ENCODE results near the gene NPC2. TPM values are rescaled to one million over a fixed set of nuclear protein-coding genes. Genes with fewer than 3 reads are reported as not detected.
"Not testable (repeated sequence)": the region's sequence is repeated elsewhere in the genome, so short reads cannot be mapped to it uniquely, and the experiment has no call there.

The NPC2 gene
- total RNA-seq, 4 donors from 2014 or later = 174 to 331 (median 251) TPM

DNA sequence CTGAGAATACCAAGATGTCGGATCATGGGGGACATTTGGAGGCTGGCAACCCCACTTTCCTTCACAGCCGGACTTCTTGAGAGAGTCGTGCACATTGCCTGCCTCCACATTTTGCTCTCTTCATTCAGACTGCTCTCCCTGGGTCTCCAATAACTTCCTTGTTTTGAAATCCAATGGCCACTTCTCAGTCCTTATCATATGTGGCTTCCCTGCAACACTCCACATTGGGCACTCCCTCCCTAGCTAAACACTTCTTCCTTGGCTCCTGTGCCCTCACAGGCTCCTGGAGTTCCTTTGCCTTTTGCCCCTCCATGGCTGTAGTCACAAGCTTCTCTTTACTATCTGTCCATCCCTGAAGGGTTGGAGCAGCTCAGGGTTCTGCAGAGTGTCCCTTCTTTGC lies 30.1 kb downstream of the NPC2 start:
- Histone ChIP-seq H3K27me3 (no peaks in the 10 kb centered on the region), H3K4me1 (peaks cover 0 to 11% (median 0%) of the 10 kb centered on the region in 3 donors), H3K27ac (no peak overlapping the region), H3K36me3 (no peaks in the 10 kb centered on the region), H3K9me3 (no peaks in the 10 kb centered on the region), H3K4me3 (no peak overlapping the region)
- intact Hi-C loops (cut with DNase I) = no loop called here
- no peak for DNase-seq
- WGBS, 2 donors = 83 to 100% methylated on average over 3 of the region's 3 CpGs
- TF ChIP-seq, protein P1, sequence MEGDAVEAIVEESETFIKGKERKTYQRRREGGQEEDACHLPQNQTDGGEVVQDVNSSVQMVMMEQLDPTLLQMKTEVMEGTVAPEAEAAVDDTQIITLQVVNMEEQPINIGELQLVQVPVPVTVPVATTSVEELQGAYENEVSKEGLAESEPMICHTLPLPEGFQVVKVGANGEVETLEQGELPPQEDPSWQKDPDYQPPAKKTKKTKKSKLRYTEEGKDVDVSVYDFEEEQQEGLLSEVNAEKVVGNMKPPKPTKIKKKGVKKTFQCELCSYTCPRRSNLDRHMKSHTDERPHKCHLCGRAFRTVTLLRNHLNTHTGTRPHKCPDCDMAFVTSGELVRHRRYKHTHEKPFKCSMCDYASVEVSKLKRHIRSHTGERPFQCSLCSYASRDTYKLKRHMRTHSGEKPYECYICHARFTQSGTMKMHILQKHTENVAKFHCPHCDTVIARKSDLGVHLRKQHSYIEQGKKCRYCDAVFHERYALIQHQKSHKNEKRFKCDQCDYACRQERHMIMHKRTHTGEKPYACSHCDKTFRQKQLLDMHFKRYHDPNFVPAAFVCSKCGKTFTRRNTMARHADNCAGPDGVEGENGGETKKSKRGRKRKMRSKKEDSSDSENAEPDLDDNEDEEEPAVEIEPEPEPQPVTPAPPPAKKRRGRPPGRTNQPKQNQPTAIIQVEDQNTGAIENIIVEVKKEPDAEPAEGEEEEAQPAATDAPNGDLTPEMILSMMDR (IDR thresholded peaks at IDR 0.05) = no peak
- no peak for TF ChIP-seq POLR2A (IDR thresholded peaks at IDR 0.05)

DNA sequence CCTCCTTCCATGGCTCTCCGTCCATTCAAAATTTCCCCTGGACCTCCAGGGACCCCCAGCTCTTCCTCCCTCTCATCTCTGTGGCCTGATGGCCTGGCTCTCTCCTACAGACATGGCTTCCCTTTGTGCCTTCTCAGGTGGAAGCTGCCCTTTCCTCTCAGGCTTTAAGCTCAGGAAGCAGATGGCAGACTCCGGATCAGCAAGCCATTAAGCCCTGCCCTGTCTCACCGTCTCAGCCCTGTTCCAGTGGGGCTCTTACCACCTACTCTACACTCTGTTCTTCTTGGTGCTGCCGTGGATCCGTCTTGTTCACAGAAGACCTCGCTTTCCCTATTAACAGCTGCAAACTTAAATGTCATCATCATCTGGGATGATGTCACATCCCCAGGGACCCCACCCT lies 33.1 kb downstream of the NPC2 start:
- no peaks in the 10 kb centered on the region for H3K36me3 ChIP-seq
- TF ChIP-seq, protein P1 (IDR thresholded peaks at IDR 0.05) = no peak
- TF ChIP-seq POLR2A (IDR thresholded peaks at IDR 0.05) = no peak
- intact Hi-C loops (cut with DNase I) = no loop called here
- H3K27me3 ChIP-seq = no peaks in the 10 kb centered on the region
- H3K4me3 ChIP-seq = no peak overlapping the region
- DNase-seq = no peak
- peaks cover 0 to 11% (median 0%) of the 10 kb centered on the region in 3 donors for H3K4me1 ChIP-seq
- no peak overlapping the region for H3K27ac ChIP-seq
- H3K9me3 ChIP-seq = no peaks in the 10 kb centered on the region
- WGBS, 2 donors = 72 to 94% methylated on average over 6 of the region's 6 CpGs

DNA sequence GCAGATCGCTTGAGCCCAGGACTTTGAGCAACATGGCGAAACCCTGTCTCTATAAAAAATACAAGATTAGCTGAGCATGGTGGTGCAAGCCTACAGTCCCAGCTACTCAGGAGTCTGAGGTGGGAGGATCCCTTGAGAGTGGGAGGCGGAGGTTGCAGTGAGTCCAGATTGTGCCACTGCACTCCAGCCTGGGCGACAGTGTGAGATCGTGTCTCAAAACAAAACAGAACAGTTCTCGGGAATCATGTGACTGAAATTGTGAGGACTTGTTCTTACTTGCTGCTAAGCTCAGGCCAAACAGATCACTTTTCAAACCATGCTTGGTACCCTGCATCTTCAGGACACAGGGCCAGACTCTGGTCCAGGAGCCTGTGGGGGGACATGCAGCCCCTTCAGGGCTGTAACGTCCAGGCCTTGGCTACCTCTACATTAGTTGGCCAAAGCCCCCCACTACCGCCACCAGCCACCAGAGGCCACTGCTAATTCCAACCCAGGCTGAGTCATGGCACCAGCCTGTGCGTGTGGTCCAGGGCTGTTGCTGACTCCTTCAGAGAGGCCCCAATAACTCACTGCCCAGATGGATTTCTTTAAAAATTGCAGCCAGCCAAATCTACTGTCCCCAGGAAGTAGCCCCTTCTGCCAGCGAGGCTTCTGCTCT lies 33.7 kb downstream of the NPC2 start:
- Histone ChIP-seq H3K4me1 (peaks cover 0 to 11% (median 0%) of the 10 kb centered on the region in 3 donors), H3K27me3 (no peaks in the 10 kb centered on the region), H3K27ac (no peak overlapping the region), H3K9me3 (no peaks in the 10 kb centered on the region), H3K36me3 (no peaks in the 10 kb centered on the region), H3K4me3 (no peak overlapping the region)
- intact Hi-C loops (cut with DNase I) = no loop called here
- WGBS, 2 donors = 58 to 62% methylated on average over 5 to 6 of the region's 10 CpGs
- TF ChIP-seq, protein P1 (IDR thresholded peaks at IDR 0.05) = peak in 5 of 6 experiments; percentile 18 to 58 (median 36)
- no peak for TF ChIP-seq POLR2A (IDR thresholded peaks at IDR 0.05)
- DNase-seq = no peak

DNA sequence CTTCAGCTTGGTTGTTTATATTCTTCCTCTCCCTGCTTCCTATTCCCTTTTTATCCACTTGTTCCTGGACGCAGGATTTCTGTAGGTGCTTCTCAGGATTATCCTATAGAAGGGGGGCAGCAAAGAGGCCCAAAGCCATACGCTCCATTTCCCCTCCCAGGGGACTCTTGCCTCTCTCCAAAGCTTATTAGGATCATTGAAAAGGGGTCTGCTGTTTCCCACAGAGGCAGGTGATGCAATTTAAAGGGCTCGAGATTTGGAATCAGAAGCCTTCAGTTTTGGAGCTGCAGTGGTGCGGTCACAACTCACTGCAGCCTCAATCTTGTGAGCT lies 35.6 kb downstream of the NPC2 start:
- intact Hi-C loops (cut with DNase I) = no loop called here
- H3K4me1 ChIP-seq = peaks cover 0 to 11% (median 0%) of the 10 kb centered on the region in 3 donors
- H3K27me3 ChIP-seq = no peaks in the 10 kb centered on the region
- H3K27ac ChIP-seq = no peak overlapping the region
- no peak for DNase-seq
- TF ChIP-seq, protein P1 (IDR thresholded peaks at IDR 0.05) = no peak
- TF ChIP-seq POLR2A (IDR thresholded peaks at IDR 0.05) = no peak
- WGBS, 2 donors = 73 to 89% methylated on average over 4 of the region's 4 CpGs
- H3K36me3 ChIP-seq = no peaks in the 10 kb centered on the region
- H3K4me3 ChIP-seq = no peak overlapping the region
- no peaks in the 10 kb centered on the region for H3K9me3 ChIP-seq

DNA sequence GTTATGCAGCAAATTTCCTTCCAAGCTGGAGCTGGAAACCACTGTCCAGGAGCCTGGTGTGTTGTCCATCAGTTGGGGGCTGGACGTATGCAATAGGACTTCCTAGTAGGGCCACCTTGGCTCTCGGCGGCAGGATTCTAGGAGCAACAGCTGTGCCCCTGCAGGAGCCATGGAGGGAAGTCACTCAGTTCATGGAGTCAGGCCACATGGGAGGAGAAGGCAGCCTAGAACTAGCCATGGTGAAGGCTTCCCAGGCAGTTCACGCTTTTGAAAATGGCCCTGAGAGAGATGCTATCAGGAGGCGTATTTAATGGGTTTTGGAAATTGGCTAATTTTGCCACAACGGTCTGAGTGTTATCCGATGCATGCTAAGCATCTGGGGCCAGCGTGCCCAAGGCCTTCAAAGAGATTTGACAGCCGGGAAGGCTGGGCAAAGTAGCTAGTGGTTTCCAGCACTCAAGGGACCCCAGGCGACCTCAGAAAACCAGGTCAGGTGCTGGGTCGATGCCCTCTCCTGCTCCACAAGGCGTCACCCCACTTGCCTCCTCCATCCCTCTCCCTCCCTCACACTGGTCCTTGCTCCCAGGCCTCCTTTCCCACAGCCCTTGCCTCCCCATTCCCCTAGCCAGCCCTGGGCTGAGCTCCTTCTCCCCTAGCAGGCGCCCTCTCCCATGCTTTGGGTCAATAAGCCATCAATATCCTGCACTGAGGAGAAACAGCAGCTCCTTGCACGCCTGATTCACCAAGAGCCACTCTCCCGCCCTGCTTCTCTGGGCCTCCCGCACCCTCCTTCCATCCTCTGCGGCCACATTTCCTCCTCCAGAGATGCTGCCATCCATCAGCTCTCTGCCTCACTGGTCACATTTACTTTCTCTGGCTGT lies 36.2 kb downstream of the NPC2 start:
- Histone ChIP-seq H3K36me3 (no peaks in the 10 kb centered on the region), H3K27me3 (no peaks in the 10 kb centered on the region), H3K9me3 (no peaks in the 10 kb centered on the region), H3K4me3 (no peak overlapping the region), H3K27ac (no peak overlapping the region), H3K4me1 (peaks cover 0 to 11% (median 0%) of the 10 kb centered on the region in 3 donors)
- intact Hi-C loops (cut with DNase I) = no loop called here
- TF ChIP-seq POLR2A (IDR thresholded peaks at IDR 0.05) = no peak
- TF ChIP-seq, protein P1 (IDR thresholded peaks at IDR 0.05) = no peak
- no peak for DNase-seq
- 76 to 83% methylated on average over 14 of the region's 17 CpGs for WGBS, 2 donors

DNA sequence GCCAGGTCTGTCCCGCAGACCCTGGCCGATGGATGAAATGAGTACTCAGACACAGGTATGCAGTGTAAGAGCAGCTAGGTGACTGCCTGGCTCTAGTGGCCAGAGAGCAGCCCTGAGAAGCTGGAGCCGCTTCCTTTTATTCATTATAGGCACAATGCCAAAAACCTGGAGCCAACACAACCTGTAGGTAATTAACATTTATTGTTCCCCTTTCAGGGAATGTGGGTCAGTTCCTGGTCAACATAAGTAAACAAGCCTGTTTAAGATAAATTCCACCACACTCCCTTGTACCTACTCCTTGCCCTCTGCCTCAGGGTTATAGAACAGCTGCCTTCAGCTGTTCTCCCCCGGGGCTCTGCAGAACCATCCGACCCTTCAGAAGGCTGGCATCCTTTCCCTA lies 38.7 kb downstream of the NPC2 start:
- H3K4me1 ChIP-seq; H3K36me3 ChIP-seq; H3K4me3 ChIP-seq; H3K27ac ChIP-seq; H3K9me3 ChIP-seq; intact Hi-C loops (cut with DNase I); DNase-seq; H3K27me3 ChIP-seq: not testable (repeated sequence)
- WGBS, 2 donors = 69 to 77% methylated on average over 4 to 5 of the region's 5 CpGs
